ENCODE measurements around the gene DUSP1.

GRCh38 chr5:172731680-172732074 is 39.3 kb downstream of the DUSP1 start:
- no peak for TF ChIP-seq CTCF (IDR thresholded peaks at IDR 0.05)
- no peak for TF ChIP-seq POLR2AphosphoS5 (IDR thresholded peaks at IDR 0.05)

Data from upper lobe of left lung (tissue), 4 donors.